ENCODE measurements around the gene GPLD1.

The GPLD1 gene

DNA sequence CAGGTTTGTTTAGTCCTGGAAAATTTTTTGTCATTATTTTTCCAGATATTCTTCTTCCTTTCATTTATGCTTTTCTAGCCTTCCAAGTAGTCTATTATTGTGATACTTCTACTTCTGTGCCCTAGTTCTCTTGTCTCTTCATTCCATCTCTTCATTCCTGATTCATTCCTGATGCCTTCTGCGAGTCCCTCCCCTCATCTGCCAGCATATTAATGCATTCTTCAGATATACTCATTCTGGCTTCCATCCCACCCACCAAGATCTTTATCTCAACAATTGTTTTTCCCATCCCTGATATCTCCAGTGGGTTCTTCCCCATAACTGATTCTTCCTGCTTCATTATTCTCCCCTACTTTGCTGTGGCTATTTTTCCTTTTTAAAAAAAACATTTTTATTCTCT, 40.6 kb upstream of the GPLD1 start:
- DNase-seq (ENCODE audit: low read depth) = no peak
- H3K4me3 ChIP-seq (ENCODE audit: control insufficient read depth, low read depth, low read length) = no peak overlapping the region
- TF ChIP-seq, protein P1, sequence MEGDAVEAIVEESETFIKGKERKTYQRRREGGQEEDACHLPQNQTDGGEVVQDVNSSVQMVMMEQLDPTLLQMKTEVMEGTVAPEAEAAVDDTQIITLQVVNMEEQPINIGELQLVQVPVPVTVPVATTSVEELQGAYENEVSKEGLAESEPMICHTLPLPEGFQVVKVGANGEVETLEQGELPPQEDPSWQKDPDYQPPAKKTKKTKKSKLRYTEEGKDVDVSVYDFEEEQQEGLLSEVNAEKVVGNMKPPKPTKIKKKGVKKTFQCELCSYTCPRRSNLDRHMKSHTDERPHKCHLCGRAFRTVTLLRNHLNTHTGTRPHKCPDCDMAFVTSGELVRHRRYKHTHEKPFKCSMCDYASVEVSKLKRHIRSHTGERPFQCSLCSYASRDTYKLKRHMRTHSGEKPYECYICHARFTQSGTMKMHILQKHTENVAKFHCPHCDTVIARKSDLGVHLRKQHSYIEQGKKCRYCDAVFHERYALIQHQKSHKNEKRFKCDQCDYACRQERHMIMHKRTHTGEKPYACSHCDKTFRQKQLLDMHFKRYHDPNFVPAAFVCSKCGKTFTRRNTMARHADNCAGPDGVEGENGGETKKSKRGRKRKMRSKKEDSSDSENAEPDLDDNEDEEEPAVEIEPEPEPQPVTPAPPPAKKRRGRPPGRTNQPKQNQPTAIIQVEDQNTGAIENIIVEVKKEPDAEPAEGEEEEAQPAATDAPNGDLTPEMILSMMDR (IDR thresholded peaks at IDR 0.05; ENCODE audit: control insufficient read depth, insufficient read depth, low read depth, low read length, missing control alignments) = no peak

DNA sequence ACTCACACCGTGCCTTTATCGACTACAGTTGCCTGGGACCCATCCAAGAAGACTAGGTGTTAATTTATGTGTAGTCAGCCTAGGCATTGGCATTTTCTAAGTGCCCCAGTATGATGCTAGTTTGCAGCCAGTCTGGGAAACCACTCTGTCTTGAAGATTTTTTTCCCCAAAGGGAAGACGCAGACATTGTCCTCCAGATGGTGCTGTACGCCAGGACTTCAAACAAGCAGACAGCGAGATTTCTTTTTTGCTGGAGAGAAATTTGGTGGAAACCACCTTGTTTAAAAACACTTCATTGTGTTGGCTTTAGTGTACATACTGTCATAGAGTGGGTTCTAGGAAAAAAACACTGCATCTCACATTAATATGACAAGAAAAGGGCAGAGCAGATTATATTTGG, 35.4 kb upstream of the GPLD1 start:
- no peak overlapping the region for H3K4me3 ChIP-seq (ENCODE audit: control insufficient read depth, low read depth, low read length)
- peak; percentile 21 for DNase-seq (ENCODE audit: low read depth)
- TF ChIP-seq, protein P1 (IDR thresholded peaks at IDR 0.05; ENCODE audit: control insufficient read depth, insufficient read depth, low read depth, low read length, missing control alignments) = peak; percentile 70

DNA sequence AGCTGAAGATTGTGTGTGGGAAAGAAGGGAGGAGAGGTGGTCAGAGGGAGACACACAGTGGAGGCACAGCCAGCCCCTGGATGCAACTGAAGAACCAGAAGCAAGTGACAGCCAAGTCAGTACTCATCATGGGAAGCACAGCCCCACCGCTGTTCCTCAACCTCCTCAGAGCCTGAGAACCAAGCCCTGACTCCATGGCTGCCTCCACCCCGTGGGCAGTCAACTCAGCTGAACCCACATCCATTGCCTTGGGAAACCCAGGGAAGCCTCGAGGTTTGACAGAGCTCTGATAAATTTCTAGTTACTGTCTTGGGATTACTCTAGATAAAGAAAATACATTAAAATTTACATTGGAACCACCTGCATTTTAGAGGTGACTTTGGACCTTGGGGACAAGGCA, 35.0 kb upstream of the GPLD1 start:
- TF ChIP-seq, protein P1 (IDR thresholded peaks at IDR 0.05; ENCODE audit: control insufficient read depth, insufficient read depth, low read depth, low read length, missing control alignments) = no peak
- DNase-seq (ENCODE audit: low read depth) = no peak
- no peak overlapping the region for H3K4me3 ChIP-seq (ENCODE audit: control insufficient read depth, low read depth, low read length)

DNA sequence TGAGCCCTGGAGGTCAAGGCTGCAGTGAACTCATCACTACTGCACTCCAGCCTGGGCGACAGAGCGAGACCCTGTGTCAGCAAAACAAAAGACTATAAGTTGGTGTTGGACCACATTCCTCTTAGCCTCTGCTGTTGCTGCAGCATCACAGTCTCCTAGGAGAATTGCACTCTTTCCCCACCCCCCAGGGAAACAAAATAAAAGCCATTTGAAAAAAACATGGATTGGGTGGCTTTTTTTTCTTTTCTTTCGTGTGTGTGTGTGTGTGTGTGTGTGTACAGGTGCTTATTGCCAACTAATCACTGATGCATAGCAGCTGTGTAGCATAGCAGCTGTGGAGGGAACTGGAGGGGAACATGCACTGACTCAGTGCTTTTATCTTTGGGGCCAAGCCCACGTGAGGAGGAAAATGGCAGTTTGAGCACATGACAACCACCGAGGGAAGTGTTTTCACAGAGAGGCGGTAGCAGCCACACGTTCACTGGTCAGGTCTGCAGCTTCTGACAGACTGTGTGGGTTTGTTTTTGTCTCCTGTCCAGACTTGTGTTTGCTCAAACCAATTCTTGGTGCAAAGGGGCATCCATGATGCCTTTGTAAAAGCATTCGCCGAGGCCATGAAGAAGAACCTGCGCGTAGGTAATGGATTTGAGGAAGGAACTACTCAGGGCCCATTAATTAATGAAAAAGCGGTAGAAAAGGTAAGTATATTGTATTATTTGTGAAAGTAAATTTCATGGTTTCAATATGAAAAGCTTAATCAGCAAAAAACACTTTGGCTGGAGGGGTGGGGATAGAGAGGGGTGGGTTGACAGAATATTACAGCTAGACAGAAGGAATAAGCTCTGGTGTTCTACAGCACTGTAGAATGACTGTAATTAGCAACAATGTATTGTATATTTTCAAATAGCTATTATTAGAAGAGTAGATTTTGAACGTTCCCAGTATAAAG, 33.1 kb upstream of the GPLD1 start:
- TF ChIP-seq, protein P1 (IDR thresholded peaks at IDR 0.05; ENCODE audit: control insufficient read depth, insufficient read depth, low read depth, low read length, missing control alignments) = no peak
- DNase-seq (ENCODE audit: low read depth) = no peak
- H3K4me3 ChIP-seq (ENCODE audit: control insufficient read depth, low read depth, low read length) = no peak overlapping the region

DNA sequence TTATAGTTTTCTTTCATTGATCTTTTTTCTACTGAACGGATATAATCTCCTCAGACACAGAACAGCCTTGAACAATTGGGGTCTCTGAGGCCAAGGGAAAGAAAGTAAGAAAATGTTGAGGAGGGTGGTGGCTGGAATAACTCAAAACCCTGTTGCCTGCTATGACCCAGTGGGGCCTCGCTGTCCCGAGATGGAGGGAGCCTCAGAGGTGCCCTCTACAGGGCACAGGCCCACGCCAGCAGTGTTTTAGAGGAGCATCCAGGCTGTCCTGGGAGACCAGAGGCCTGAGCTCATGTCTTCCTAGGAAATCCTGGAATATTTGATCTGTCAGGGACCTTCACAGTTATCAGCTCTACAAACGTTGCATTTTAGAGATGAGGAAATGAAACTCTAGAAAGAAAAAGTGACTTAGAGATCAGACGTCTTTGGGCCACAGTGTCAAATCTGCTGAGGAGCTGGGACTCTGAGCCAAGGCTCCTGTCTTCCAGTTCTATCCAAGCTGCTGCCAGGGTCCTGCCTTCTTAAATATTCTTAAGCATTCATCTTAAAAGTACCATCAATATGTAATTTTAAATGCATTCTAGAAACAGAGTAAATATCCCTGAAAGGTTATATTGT, 31.7 kb upstream of the GPLD1 start:
- H3K4me3 ChIP-seq (ENCODE audit: control insufficient read depth, low read depth, low read length) = no peak overlapping the region
- DNase-seq (ENCODE audit: low read depth) = no peak
- TF ChIP-seq, protein P1 (IDR thresholded peaks at IDR 0.05; ENCODE audit: control insufficient read depth, insufficient read depth, low read depth, low read length, missing control alignments) = peak; percentile 87

DNA sequence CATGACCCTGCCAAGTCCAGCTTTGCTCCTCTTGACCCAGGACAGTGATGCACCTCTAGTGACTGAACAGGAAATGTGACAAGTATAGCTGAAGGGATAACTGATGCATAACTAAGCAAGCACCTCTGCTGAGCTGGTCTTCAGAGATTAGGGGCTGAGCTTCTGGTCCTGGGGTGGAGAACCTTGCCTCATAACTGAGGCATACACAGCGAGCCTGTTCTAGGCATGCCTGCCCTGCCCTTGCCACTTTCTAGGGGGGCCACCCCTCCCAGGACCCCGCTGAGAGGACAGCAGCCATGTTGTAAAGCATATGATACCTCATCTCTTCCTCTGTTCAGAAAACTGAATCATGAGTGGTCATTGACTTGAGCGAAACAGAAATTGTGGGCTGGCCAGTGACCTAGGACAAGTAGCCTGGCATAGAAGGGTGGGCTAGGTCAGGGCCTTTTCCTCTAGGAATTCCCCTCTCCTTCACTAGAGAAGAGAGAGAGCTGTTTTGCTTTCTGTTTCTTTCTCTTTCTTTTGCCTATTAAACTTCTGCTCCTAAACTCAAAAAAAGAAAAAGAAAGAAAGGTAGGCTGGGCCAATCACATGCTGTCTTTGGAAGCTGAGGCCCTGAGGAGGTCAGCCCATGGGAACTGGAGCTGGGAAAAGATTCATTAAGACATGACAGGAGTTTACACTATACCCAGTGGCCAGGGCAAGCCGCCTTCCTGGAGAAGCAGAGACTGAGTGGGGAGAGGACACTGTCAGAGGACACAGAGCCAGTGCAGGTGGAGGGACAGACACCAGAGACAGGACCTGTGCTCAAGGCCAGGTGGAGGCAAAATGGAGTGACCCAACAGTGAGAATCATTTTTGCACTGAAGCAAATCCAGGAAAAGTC, 28.5 kb upstream of the GPLD1 start:
- DNase-seq (ENCODE audit: low read depth) = no peak
- H3K4me3 ChIP-seq (ENCODE audit: control insufficient read depth, low read depth, low read length) = no peak overlapping the region
- TF ChIP-seq, protein P1 (IDR thresholded peaks at IDR 0.05; ENCODE audit: control insufficient read depth, insufficient read depth, low read depth, low read length, missing control alignments) = no peak
